ENCODE measurements around the gene ZNF521. TPM values are rescaled to one million over a fixed set of nuclear protein-coding genes. Genes with fewer than 3 reads are reported as not detected.

Gene ZNF521
- polyA plus RNA-seq, 3 donors from 2014 or later = 1.8 TPM; not detected in 2

DNA sequence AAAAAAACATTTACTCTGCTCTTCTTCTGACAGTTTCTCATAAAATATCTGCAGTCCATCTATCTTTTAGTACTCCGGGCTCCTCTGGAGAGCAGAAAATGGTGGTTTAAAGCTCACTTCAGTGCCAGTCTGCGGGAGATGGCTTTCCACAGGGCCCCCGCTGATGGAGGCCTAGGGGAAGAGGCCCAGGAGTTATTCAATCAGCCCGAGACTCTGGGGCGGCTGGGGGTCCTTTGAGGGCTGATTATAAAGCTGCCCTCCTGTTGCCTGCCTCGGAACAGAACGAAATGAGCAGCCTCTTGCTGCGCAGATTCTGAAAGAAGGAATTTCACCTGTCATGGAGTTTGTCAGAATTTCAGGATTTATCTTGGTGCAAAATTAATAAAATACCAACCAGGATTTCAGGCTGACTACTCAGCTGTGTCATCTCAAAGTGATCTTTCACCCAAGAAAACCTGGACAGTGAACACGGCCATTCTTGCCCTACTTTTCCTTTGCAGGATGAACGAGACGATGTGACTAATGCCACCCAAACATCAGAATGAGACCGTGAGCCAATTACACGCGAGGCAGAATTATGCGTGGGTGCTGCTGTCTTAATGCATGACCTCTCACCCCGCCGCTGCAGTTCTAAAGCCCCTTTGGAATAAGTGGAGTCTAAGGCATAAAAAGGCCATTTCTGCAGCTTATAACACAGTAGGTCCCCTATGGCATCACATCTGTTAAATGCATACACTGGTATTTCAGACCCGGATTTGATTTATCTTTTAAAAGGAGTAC is 273.8 kb downstream of the ZNF521 start:
- no peak overlapping the region for H3K4me3 Mint-ChIP-seq
- peaks cover 0 to 2% (median 0%) of the 10 kb centered on the region in 3 donors for H3K27me3 Mint-ChIP-seq (ENCODE audit: low read depth in 3 of 3)
- H3K9me3 Mint-ChIP-seq = peaks cover 0 to 1% (median 0%) of the 10 kb centered on the region in 6 donors
- DNase-seq = no peak
- no peaks in the 10 kb centered on the region for H3K4me1 Mint-ChIP-seq
- no peaks in the 10 kb centered on the region for H3K36me3 Mint-ChIP-seq
- H3K27ac Mint-ChIP-seq = no peak overlapping the region

DNA sequence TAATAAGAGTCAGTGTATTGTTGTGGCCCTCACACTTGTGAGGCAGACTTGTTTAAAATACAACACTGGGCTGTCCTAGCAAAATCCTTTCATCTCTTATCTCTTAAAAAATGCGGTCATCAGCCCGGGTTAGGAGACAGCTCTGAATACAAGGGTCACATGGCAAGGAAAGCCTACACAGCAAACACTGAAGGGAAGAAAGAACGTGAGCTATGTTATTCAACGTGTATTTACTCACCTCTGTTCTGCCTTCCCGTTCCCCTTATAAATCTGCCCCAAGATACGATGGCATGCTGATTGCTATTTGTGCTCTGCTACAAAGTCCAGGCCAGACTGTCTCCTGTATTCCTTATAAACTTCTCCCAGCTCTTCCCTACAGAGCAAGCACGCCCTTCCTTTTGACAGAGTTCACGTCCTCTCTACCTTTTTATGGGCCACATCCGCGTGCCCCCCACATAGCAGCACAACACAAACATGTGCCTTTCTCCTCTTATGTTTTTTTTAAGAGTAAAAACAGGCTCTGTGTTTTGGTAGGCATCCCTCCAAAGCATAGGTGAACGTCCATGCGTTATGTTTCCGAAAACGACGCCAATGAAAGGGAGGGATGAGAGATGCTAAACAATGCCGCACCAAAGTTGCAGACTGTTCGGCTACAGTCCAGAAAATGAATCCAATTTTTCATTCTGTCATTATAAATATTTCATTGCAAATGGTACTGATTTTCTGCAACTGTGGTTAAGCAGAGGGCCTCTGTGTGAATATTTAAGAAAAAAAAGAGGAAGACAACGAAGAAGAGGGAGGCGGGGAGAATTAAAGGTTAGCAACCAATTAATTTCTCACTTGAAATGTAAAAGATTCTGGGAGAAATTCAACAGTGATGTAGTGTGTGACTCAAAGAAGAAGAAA is 274.7 kb downstream of the ZNF521 start:
- Mint-ChIP-seq H3K27ac (no peak overlapping the region), H3K4me3 (no peak overlapping the region), H3K4me1 (no peaks in the 10 kb centered on the region), H3K27me3 (ENCODE audit: low read depth in 3 of 3) (peaks cover 0 to 2% (median 0%) of the 10 kb centered on the region in 3 donors), H3K36me3 (no peaks in the 10 kb centered on the region), H3K9me3 (peaks cover 0 to 1% (median 0%) of the 10 kb centered on the region in 6 donors)
- DNase-seq = no peak

DNA sequence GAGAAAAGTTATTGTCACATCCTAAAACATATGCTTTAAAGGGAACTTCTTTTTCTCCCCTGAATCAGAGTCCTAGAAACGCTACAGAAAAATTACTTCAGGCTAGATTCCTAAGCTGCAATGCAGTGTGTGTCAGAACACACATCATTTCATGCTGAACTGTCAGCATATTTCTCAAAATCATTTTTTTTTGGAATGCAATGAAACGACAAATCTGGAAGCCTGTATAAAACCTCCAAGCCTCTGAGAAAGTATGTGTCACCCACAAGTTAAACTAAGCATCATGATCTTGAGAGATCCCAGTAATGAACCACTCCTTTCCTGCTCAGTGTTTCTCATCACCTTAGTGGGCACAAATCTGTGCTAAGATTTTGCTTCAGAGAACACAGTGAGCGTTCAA is 276.2 kb downstream of the ZNF521 start:
- no peak for DNase-seq
- Mint-ChIP-seq H3K4me3 (no peak overlapping the region), H3K36me3 (no peaks in the 10 kb centered on the region), H3K4me1 (no peaks in the 10 kb centered on the region), H3K27me3 (ENCODE audit: low read depth in 3 of 3) (peaks cover 0 to 2% (median 2%) of the 10 kb centered on the region in 3 donors), H3K27ac (no peak overlapping the region), H3K9me3 (peaks cover 0 to 1% (median 0%) of the 10 kb centered on the region in 6 donors)

DNA sequence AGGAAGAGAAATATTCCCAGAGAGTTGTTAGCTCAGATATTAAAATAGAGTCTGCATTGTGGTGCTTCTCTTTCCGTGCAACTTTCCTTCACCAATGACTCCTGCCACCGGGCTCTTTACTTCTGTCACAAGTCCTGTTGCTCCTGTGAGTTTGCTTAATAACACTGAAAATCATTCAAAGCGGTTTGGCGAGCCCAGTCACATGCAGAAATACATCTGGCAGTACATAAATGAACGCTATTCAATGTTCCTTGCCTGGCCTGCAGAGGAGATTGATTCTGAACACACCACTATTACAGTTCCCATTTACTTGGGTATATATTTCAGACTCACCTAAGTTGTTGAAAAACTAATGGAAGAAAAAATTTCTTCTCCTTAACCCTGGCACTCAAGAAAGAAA is 276.6 kb downstream of the ZNF521 start:
- DNase-seq = no peak
- Mint-ChIP-seq H3K36me3 (no peaks in the 10 kb centered on the region), H3K4me3 (no peak overlapping the region), H3K9me3 (peaks cover 0 to 1% (median 0%) of the 10 kb centered on the region in 6 donors), H3K4me1 (no peaks in the 10 kb centered on the region), H3K27me3 (ENCODE audit: low read depth in 3 of 3) (peaks cover 0 to 3% (median 2%) of the 10 kb centered on the region in 3 donors), H3K27ac (no peak overlapping the region)

DNA sequence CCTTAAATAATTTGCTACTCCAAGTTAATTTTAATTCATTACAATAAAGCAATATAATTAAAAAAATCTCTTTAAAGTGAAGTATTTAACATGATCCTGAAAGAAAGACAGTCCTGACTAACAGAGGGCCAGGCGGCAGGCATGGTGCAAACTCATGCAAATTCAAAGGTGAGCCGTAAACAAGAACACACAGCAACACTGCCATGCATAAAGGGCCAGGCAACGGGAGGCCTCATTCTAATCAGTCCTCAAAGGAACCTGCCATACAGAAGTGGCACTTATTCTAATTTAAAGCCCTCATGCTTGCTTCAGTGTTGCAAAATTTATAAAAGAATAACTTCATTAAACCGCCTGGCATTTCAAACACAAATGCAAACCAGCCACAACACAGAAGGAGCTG is 277.0 kb downstream of the ZNF521 start:
- H3K27ac Mint-ChIP-seq = no peak overlapping the region
- H3K36me3 Mint-ChIP-seq = no peaks in the 10 kb centered on the region
- H3K4me3 Mint-ChIP-seq = no peak overlapping the region
- peaks cover 0 to 5% (median 2%) of the 10 kb centered on the region in 3 donors for H3K27me3 Mint-ChIP-seq (ENCODE audit: low read depth in 3 of 3)
- no peaks in the 10 kb centered on the region for H3K4me1 Mint-ChIP-seq
- H3K9me3 Mint-ChIP-seq = peaks cover 0 to 1% (median 0%) of the 10 kb centered on the region in 6 donors
- DNase-seq = no peak

DNA sequence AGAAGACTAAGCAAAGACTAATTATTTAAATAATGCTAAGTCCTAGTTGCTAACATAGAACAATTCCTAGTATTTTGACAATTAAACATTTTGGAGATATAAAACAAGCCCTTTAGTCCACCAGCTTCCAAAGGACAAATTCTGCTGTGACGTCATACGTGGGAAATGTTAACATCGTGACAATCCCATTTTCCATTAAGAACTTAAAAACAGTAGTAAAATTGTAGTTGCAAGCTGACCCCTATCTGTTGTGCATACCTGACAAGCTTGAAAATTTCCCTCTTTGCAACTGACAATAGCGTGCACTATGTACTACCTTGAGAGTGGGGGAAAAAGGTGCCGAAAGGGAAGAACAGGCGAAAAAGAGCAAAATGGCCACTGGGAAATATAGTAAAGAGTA is 279.8 kb downstream of the ZNF521 start:
- peaks cover 0 to 5% (median 2%) of the 10 kb centered on the region in 3 donors for H3K27me3 Mint-ChIP-seq (ENCODE audit: low read depth in 3 of 3)
- H3K4me1 Mint-ChIP-seq = no peaks in the 10 kb centered on the region
- no peaks in the 10 kb centered on the region for H3K36me3 Mint-ChIP-seq

DNA sequence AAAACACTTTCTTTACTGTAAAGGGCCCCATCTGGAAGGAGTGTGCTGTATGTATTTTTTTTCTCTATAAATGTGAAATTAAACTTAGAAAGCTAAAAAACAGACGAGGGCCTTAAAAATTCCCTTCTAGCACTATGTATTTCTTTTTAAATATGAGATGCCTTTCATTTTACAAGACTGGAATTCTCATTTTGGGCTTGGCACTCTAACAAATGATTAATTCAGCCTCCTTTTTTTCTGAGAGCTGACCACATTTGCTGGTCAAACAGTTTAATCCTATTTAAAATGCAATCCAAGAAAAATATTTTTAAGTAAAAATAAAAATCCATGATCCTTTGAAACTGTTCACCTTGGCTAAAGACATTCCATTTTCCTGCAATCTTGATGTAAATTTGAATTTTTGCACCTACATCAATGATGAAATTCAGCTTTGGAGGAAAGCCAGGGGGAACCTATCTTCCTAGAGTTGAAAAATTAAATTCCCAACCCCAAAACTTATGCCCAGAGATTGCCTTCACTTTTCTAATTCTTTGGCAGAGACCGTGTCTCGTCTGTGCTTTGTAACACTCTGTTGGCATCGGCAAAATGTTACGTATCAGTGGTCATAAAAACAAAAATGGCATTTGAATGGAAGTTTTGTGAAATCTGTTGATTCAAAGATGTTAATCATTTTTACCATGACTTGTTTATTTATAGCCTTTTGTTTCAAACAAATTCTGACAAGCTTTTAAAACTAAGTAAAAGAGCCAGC is 284.5 kb downstream of the ZNF521 start:
- H3K27me3 Mint-ChIP-seq (ENCODE audit: low read depth in 3 of 3) = peaks cover 0 to 3% (median 2%) of the 10 kb centered on the region in 3 donors
- no peaks in the 10 kb centered on the region for H3K36me3 Mint-ChIP-seq
- H3K9me3 Mint-ChIP-seq = no peaks in the 10 kb centered on the region
- no peak overlapping the region for H3K4me3 Mint-ChIP-seq
- H3K27ac Mint-ChIP-seq = no peak overlapping the region
- DNase-seq = no peak
- no peaks in the 10 kb centered on the region for H3K4me1 Mint-ChIP-seq

More for the DNA sequence above, 279.8 kb downstream of the ZNF521 start:
- Mint-ChIP-seq H3K9me3 (peaks cover 0 to 1% (median 0%) of the 10 kb centered on the region in 6 donors), H3K27ac (no peak overlapping the region), H3K4me3 (no peak overlapping the region)
- DNase-seq = no peak

DNA sequence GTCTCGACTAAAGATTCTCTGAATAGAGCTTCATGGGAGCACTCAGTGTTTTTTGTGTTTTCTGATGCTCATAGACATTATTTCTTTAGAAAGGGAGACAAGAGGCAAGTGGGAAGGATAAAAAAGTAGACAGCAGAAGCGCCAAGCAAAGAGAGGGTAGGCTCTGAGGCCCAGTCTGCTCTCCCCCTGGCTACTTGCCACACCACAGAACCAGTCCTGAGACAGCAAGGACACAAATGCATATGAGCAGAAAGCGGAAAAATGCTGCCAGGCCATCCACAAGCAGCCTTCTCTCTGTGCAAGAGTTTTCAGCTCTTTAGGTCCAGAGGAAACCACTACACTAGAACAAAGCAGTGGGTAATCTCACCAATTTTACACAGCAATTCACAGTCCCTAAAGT is 285.4 kb downstream of the ZNF521 start:
- H3K4me3 Mint-ChIP-seq = no peak overlapping the region
- DNase-seq = no peak
- peaks cover 0 to 3% (median 0%) of the 10 kb centered on the region in 3 donors for H3K27me3 Mint-ChIP-seq (ENCODE audit: low read depth in 3 of 3)
- H3K27ac Mint-ChIP-seq = no peak overlapping the region
- no peaks in the 10 kb centered on the region for H3K9me3 Mint-ChIP-seq
- no peaks in the 10 kb centered on the region for H3K4me1 Mint-ChIP-seq
- no peaks in the 10 kb centered on the region for H3K36me3 Mint-ChIP-seq

DNA sequence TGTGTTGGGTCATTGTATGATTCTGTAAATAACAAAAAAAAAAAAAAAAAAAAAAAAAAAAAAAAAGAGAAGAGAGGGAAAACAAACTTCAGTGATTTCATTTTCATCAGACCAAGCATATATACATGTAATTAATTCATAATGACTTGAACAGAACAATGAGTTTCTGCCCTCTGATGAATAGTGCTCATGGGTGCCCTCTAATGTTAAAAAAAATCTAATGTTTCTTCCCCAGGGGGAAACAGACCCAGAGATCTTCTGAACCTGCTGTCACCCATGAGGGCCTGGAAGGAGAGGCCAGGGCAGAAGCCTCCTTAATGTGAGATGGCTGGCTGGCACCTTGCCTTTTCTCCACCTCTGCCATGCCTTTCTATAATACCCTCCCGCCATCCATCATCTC is 289.2 kb downstream of the ZNF521 start:
- DNase-seq = no peak
- Mint-ChIP-seq H3K27me3 (ENCODE audit: low read depth in 3 of 3) (no peaks in the 10 kb centered on the region), H3K4me3 (no peak overlapping the region), H3K36me3 (no peaks in the 10 kb centered on the region), H3K9me3 (no peaks in the 10 kb centered on the region), H3K4me1 (no peaks in the 10 kb centered on the region), H3K27ac (no peak overlapping the region)

DNA sequence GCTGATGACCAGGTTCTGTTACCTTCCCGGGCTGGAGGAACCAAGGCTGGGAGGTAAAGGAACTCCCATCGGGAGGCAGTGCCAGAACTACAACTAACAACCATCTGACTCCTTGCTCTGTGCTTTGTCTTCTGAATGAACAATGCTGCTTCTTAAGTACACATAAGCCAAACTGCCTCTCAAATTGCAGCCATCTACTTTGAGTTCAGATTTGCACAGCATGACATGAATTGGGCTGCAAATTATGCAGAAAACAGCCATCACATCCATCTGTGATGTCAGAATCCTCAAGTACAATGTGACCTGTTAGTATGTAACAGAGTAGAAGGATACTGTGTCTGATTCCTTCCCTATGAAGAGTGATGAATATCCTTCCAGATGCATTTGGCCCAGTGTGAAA is 290.6 kb downstream of the ZNF521 start:
- no peaks in the 10 kb centered on the region for H3K36me3 Mint-ChIP-seq
- no peaks in the 10 kb centered on the region for H3K27me3 Mint-ChIP-seq (ENCODE audit: low read depth in 3 of 3)
- DNase-seq = no peak
- no peak overlapping the region for H3K4me3 Mint-ChIP-seq
- H3K27ac Mint-ChIP-seq = no peak overlapping the region
- no peaks in the 10 kb centered on the region for H3K4me1 Mint-ChIP-seq
- no peaks in the 10 kb centered on the region for H3K9me3 Mint-ChIP-seq

DNA sequence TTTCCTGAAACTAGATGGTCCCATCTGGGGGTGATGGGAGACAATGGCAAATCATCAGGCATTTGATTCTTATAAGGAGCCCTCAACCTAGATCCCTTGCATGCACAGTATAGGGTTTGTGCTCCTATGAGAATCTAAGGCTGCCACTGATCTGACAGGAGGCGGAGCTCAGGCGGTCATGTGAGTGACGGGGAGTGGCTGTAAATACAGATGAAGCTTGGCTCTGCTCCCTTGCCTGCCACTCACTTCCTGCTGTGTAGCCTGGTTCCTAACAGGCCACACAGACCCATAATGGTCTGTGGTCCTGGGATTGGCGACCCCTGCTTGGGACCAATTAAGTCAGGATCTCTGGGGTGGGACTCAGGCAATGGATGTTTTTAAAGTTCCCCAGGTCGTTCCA is 293.4 kb downstream of the ZNF521 start:
- Mint-ChIP-seq H3K4me1 (no peaks in the 10 kb centered on the region), H3K27ac (no peak overlapping the region)
- DNase-seq = no peak

DNA sequence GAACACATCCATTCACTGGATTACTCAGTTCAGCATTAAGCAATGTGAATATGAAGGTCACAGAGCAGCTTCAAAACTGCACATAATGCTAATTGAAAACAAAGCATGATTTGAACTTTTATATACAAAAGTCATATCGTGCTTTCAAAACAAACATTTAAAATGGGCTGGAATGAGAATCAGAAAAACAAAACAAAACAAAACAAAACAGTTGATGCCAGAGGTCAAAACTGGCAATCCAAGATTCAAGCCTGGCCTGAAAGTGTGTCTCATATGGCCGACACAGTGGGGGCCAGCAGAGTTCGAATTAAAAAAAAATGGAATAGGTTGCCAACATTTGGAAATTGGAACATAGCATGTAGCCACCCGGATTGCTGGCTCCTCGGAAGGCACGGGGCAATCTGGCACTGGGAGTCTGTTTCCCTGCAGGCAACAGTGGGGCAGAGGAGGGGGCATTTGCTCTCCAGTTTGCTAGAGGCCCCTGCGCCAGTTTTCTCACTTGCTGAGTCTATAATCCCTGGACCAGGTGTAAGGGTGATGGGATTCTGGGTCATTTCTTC is 294.4 kb downstream of the ZNF521 start:
- no peaks in the 10 kb centered on the region for H3K36me3 Mint-ChIP-seq
- no peak for DNase-seq
- H3K4me3 Mint-ChIP-seq = no peak overlapping the region
- no peak overlapping the region for H3K27ac Mint-ChIP-seq
- H3K27me3 Mint-ChIP-seq (ENCODE audit: low read depth in 3 of 3) = no peaks in the 10 kb centered on the region
- H3K9me3 Mint-ChIP-seq = no peaks in the 10 kb centered on the region
- H3K4me1 Mint-ChIP-seq = no peaks in the 10 kb centered on the region

More for the DNA sequence above, 293.4 kb downstream of the ZNF521 start:
- no peaks in the 10 kb centered on the region for H3K36me3 Mint-ChIP-seq
- H3K27me3 Mint-ChIP-seq (ENCODE audit: low read depth in 3 of 3) = no peaks in the 10 kb centered on the region
- H3K9me3 Mint-ChIP-seq = no peaks in the 10 kb centered on the region
- H3K4me3 Mint-ChIP-seq = no peak overlapping the region

DNA sequence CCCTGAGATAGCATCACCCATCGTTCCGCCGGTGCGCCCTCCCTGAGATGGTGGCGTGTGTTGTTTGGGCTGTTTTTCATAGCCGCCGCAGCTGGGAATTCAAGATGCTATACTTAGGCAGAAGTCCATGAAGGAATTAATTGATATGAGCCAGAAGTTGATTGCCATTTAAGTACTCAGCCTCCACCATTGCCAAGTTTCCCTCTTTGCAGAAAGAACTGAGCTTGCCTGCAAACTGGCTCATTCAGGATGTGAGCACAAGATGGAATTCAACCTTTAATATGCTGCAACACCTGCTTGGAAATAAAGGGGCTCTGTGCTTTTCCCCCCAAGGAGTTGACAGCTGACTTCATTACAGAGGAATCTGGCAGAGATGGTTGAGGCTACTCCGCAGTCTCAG is 295.5 kb downstream of the ZNF521 start:
- no peak overlapping the region for H3K27ac Mint-ChIP-seq
- no peak for DNase-seq
- no peaks in the 10 kb centered on the region for H3K4me1 Mint-ChIP-seq

More for the DNA sequence above, 295.5 kb downstream of the ZNF521 start:
- no peaks in the 10 kb centered on the region for H3K27me3 Mint-ChIP-seq (ENCODE audit: low read depth in 3 of 3)
- H3K4me3 Mint-ChIP-seq = no peak overlapping the region
- no peaks in the 10 kb centered on the region for H3K36me3 Mint-ChIP-seq
- H3K9me3 Mint-ChIP-seq = no peaks in the 10 kb centered on the region

Measured in immature natural killer cell (primary cell).